ENCODE data around the gene KCNS3.

The KCNS3 gene

DNA sequence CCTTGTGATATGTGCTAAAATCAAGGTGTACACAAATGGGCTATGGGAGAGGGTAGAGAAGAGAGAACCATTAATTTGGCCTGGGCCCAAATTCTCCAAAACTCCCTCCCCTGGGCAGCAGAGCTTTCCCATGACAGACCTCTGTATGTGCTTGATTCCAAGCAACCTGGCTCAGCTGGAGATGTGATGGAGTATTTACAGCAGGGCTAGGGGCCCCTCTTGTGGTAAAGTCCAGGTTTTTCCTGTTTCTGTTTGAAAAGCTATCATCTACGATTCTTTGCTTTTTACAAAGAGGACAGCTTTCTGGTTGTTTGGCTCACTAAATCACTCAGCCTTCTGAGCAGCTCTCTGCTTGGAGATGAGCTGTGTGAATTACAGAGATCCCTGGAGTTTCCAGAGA is 40.3 kb downstream of the KCNS3 start:
- no peak for DNase-seq (ENCODE audit: low spot score)
- in situ Hi-C loops (cut with MboI; ENCODE audit: low pct_unique_long_range_greater_than_20kb, low sequenced_read_pairs, unreplicated experiment), result no loop called here

DNA sequence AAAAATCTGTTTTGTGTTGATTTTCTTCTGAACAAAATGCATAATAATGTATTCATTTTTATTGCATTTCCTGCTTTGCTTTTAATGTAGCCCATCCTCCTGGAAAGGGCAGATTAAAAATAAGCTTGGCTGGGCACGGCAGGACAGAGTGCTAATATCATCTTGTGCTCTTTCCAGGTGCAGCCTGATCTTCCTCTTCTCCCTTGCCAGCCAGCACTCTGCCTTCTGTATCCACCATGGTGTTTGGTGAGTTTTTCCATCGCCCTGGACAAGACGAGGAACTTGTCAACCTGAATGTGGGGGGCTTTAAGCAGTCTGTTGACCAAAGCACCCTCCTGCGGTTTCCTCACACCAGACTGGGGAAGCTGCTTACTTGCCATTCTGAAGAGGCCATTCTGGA is 52.3 kb downstream of the KCNS3 start:
- no peak for DNase-seq (ENCODE audit: low spot score)
- in situ Hi-C loops (cut with MboI; ENCODE audit: low pct_unique_long_range_greater_than_20kb, low sequenced_read_pairs, unreplicated experiment), result no loop called here
- TF ChIP-seq, protein P1, sequence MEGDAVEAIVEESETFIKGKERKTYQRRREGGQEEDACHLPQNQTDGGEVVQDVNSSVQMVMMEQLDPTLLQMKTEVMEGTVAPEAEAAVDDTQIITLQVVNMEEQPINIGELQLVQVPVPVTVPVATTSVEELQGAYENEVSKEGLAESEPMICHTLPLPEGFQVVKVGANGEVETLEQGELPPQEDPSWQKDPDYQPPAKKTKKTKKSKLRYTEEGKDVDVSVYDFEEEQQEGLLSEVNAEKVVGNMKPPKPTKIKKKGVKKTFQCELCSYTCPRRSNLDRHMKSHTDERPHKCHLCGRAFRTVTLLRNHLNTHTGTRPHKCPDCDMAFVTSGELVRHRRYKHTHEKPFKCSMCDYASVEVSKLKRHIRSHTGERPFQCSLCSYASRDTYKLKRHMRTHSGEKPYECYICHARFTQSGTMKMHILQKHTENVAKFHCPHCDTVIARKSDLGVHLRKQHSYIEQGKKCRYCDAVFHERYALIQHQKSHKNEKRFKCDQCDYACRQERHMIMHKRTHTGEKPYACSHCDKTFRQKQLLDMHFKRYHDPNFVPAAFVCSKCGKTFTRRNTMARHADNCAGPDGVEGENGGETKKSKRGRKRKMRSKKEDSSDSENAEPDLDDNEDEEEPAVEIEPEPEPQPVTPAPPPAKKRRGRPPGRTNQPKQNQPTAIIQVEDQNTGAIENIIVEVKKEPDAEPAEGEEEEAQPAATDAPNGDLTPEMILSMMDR (IDR thresholded peaks at IDR 0.05; ENCODE audit: extremely low read depth, insufficient read depth, missing control alignments), result no peak

More for the DNA sequence above, 40.3 kb downstream of the KCNS3 start:
- TF ChIP-seq, protein P1 (IDR thresholded peaks at IDR 0.05; ENCODE audit: extremely low read depth, insufficient read depth, missing control alignments), result no peak

DNA sequence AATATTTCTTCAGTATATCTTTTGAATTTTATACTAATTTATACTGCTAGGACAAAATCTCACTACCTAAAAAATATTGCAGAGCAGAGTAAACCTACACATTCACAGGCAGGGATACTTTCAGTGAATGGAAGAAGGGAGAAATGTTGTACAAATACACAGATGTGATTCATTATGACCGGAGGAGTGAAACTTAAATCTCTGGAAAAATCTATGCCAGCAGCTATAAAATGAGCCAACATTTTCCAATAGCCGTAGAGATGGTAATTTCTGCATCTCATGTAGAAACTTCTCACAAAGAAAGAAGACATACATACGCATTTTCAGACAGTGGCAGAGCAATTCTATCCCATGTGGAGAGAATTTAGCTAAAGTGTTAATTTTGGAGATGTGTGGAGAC is 54.8 kb downstream of the KCNS3 start:
- in situ Hi-C loops (cut with MboI; ENCODE audit: low pct_unique_long_range_greater_than_20kb, low sequenced_read_pairs, unreplicated experiment), result no loop called here
- no peak for DNase-seq (ENCODE audit: low spot score)
- TF ChIP-seq, protein P1 (IDR thresholded peaks at IDR 0.05; ENCODE audit: extremely low read depth, insufficient read depth, missing control alignments), result no peak

DNA sequence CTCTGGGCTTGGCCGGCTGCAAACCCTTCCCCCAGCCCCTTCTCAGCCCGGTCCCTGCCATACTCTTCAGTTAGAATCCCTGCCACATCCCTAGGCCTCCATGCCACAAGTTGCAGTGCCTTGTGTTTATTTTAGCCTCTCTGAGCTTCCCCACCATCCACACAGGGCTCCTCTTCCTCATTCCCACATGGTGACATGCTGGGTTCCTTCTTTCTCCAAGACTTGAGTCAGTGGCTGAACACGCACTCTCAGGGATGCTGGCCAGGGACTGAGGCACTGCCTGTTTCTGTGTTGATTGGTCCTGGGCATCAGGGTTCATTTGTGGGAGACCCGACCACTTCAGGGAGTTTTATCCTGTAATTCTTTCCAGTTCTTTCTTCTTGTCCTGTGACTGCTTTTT is 56.3 kb downstream of the KCNS3 start:
- TF ChIP-seq, protein P1 (IDR thresholded peaks at IDR 0.05; ENCODE audit: extremely low read depth, insufficient read depth, missing control alignments), result no peak
- in situ Hi-C loops (cut with MboI; ENCODE audit: low pct_unique_long_range_greater_than_20kb, low sequenced_read_pairs, unreplicated experiment), result no loop called here
- DNase-seq (ENCODE audit: low spot score), result no peak

DNA sequence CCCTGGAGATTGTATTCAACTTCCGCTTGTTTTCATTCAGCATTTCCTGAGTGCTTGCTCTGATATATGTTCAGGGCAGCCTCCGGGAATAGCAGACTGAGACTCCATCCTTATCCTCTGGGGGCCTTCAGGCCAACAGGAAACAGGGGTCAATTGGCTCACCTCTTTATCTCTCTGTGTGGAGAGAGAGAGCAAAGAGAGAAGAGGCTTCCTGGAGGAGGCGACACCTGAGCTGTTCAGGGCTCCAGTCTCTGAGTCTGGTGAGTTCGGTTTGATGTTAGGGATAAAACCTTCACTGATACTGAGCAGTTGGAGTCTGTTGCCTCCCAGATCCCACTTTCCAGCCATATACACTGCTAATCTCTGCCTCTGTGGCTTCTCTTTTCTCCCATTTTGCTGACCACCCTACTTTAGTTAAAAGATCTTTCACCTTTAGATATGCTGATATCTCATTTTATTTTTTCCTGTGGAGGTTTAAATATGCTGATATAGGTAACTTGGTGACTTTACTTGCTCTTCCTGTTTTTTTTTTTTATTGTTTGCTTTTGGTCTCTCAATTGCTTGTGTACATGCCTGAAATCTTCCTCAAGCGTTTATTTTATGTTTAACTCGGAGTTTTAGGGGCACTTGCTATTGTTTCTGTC is 56.9 kb downstream of the KCNS3 start:
- no peak for DNase-seq (ENCODE audit: low spot score)
- in situ Hi-C loops (cut with MboI; ENCODE audit: low pct_unique_long_range_greater_than_20kb, low sequenced_read_pairs, unreplicated experiment), result no loop called here
- TF ChIP-seq, protein P1 (IDR thresholded peaks at IDR 0.05; ENCODE audit: extremely low read depth, insufficient read depth, missing control alignments), result no peak

DNA sequence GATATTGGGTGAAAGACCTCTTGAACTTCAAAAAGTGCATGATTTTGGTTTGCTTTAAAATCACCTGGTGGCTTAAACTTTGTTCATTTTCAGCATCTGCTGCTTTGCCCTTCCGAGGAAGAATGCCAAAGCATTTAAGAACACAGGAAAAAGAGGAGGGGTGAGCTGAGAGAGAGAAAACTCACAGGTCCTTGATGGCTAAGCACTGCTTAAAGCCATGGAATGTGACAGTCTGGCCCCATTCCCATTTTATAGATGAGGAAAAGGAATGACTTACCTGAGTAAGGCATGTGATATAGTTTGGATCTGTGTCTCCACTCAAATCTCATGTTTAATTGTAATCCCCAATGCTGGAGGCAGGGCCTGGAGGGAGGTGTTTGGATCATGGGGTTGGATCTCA is 58.1 kb downstream of the KCNS3 start:
- in situ Hi-C loops (cut with MboI; ENCODE audit: low pct_unique_long_range_greater_than_20kb, low sequenced_read_pairs, unreplicated experiment), result no loop called here
- DNase-seq (ENCODE audit: low spot score), result no peak
- TF ChIP-seq, protein P1 (IDR thresholded peaks at IDR 0.05; ENCODE audit: extremely low read depth, insufficient read depth, missing control alignments), result no peak
